GM12878 (cell line): ENCODE data around the gene SWT1. TPM values are rescaled to one million over a fixed set of nuclear protein-coding genes. Genes with fewer than 3 reads are reported as not detected.

ENCODE experiments used
- GABPA ChIP-seq: IDR thresholded peaks from 2 replicates; pipeline ENCODE4 v1.6.1; 2014; ENCODE audit warnings: antibody characterized with exemption, low read depth, mild to moderate bottlenecking, inconsistent platforms
- MTA2 ChIP-seq: fragments of 450-650 bp; IDR thresholded peaks from 2 replicates; pipeline ENCODE4 v1.6.1; 2016; ENCODE audit warnings: low read depth, mild to moderate bottlenecking, moderate library complexity
- MYC ChIP-seq: IDR thresholded peaks from 2 replicates; pipeline ENCODE4 v1.6.1; 2011; ENCODE audit warnings: mild to moderate bottlenecking, low read length, moderate library complexity, inconsistent platforms; ENCODE audit not compliant: insufficient read depth, insufficient replicate concordance, insufficient read length, severe bottlenecking
- NFIC ChIP-seq: IDR thresholded peaks from 2 replicates; pipeline ENCODE4 v1.6.1; 2012; ENCODE audit warnings: low read depth, mild to moderate bottlenecking, inconsistent platforms, low read length, moderate library complexity
- STAT3 ChIP-seq: IDR thresholded peaks from 2 replicates; pipeline ENCODE4 v1.6.1; 2011; ENCODE audit warnings: low read depth, low read length, improper control_type of control experiment
- ZSCAN29 ChIP-seq: fragments of 450-650 bp; IDR thresholded peaks from 2 replicates; pipeline ENCODE4 v1.6.1; 2017; ENCODE audit warnings: mild to moderate bottlenecking, moderate library complexity
- ZZZ3 ChIP-seq: IDR thresholded peaks from 2 replicates; pipeline ENCODE4 v1.6.1; 2011; ENCODE audit warnings: low read depth; ENCODE audit not compliant: control insufficient read depth, insufficient read length
- polyA plus RNA-seq, 11 experiments: library from polyadenylated mRNA; depleted of rRNA in 4 of 11; unstranded in 6 of 11; stranded (reverse) in 5 of 11; fragments of >200 nt; fragmentation: Nextera tagmentation in 4 of 11; fragmentation: Illumina TruSeq in 1 of 11; extraction: Ambion mirVana in 4 of 11; extraction: Trizol in 1 of 11; gene quantifications; 1 replicate in 1 of 11; 2 replicates in 10 of 11; pipeline versions ENCODE4 v1.2.1 to v1.2.3, GENCODE V29; 2011 to 2016; ENCODE audit warnings: inconsistent platforms in 2 of 11, missing spikeins in 2 of 11, low read depth in 1 of 11
- total RNA-seq, 4 experiments: library from RNA; depleted of rRNA in 3 of 4; stranded (reverse); fragments of >200 nt in 3 of 4; fragmentation: Illumina TruSeq in 1 of 4; extraction: Trizol in 1 of 4; gene quantifications; 2 replicates each; pipeline versions ENCODE4 v1.2.1 to v1.2.3, GENCODE V29; 2013 to 2021
- TF ChIP-seq, protein P1 (sequence below): fragments of 450-650 bp; formaldehyde crosslinking; IDR thresholded peaks from 2 replicates; pipeline ENCODE4 v1.4.0; 2020; ENCODE audit warnings: mild to moderate bottlenecking, moderate library complexity
- TF ChIP-seq, protein P2 (sequence below): fragments of 450-650 bp; IDR thresholded peaks from 2 replicates; pipeline ENCODE4 v1.6.1; 2017; ENCODE audit warnings: antibody characterized with exemption, mild to moderate bottlenecking, moderate library complexity

The SWT1 gene
- total and polyA plus RNA-seq, 10 of the 15 experiments (the other 5 are each of a cell fraction or from before 2014, with no cell fraction given) = 1.0 to 4.2 (median 2.6) TPM

DNA sequence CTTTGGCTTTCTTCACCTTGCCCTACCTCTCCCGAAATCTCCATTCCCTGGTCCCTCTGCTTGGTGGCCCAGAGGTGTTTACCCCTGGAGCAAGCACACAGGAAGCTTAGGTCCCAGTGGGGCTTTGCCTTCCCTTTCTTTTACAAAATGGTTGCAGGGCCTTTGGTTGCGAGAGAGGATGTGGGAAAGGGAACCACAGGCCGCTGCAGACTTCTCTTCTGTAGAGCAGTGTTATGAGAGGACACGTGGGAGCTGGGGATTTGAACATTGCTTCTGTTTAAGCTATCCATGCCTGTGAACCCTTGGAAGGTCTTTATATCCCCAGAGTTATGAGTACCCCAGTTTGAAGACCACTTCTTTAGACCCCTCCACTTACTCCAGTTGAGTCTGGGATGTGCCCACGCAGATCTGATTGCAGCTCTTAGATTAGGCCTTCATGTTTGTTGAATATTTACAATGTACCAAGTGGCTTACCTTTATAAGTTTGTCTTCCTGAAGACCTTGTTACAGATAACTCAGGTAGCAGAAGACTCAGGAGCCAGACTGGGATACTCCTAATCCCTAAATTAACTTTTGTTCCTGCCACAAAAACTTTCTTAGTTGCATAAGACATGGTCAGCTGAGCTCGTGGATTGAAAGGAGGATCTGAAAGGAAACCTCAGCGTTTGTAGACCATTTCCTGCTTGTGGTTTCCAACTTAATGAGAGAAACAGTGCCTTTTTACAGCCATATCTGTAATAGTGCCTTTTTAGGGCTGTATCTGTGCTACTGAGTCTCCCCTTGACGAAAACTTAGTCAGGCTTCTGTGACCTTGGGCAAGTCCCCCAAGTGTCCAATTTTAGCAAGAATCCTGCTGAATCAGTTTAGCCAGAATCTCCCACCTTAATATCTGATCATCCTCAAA is 182.0 kb downstream of the SWT1 start (continued):
- TF ChIP-seq, protein P1, sequence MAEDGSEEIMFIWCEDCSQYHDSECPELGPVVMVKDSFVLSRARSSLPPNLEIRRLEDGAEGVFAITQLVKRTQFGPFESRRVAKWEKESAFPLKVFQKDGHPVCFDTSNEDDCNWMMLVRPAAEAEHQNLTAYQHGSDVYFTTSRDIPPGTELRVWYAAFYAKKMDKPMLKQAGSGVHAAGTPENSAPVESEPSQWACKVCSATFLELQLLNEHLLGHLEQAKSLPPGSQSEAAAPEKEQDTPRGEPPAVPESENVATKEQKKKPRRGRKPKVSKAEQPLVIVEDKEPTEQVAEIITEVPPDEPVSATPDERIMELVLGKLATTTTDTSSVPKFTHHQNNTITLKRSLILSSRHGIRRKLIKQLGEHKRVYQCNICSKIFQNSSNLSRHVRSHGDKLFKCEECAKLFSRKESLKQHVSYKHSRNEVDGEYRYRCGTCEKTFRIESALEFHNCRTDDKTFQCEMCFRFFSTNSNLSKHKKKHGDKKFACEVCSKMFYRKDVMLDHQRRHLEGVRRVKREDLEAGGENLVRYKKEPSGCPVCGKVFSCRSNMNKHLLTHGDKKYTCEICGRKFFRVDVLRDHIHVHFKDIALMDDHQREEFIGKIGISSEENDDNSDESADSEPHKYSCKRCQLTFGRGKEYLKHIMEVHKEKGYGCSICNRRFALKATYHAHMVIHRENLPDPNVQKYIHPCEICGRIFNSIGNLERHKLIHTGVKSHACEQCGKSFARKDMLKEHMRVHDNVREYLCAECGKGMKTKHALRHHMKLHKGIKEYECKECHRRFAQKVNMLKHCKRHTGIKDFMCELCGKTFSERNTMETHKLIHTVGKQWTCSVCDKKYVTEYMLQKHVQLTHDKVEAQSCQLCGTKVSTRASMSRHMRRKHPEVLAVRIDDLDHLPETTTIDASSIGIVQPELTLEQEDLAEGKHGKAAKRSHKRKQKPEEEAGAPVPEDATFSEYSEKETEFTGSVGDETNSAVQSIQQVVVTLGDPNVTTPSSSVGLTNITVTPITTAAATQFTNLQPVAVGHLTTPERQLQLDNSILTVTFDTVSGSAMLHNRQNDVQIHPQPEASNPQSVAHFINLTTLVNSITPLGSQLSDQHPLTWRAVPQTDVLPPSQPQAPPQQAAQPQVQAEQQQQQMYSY (CRISPR knock-in tag) = no peak
- TF ChIP-seq STAT3 (peak; percentile 69; the same call in 1 of the 2 replicates), GABPA (peak; percentile 35; the same call in 1 of the 2 replicates), MYC (no peak), ZSCAN29 (no peak), MTA2 (peak; percentile 98), NFIC (peak; percentile 96), ZZZ3 (no peak)
- TF ChIP-seq, protein P2, sequence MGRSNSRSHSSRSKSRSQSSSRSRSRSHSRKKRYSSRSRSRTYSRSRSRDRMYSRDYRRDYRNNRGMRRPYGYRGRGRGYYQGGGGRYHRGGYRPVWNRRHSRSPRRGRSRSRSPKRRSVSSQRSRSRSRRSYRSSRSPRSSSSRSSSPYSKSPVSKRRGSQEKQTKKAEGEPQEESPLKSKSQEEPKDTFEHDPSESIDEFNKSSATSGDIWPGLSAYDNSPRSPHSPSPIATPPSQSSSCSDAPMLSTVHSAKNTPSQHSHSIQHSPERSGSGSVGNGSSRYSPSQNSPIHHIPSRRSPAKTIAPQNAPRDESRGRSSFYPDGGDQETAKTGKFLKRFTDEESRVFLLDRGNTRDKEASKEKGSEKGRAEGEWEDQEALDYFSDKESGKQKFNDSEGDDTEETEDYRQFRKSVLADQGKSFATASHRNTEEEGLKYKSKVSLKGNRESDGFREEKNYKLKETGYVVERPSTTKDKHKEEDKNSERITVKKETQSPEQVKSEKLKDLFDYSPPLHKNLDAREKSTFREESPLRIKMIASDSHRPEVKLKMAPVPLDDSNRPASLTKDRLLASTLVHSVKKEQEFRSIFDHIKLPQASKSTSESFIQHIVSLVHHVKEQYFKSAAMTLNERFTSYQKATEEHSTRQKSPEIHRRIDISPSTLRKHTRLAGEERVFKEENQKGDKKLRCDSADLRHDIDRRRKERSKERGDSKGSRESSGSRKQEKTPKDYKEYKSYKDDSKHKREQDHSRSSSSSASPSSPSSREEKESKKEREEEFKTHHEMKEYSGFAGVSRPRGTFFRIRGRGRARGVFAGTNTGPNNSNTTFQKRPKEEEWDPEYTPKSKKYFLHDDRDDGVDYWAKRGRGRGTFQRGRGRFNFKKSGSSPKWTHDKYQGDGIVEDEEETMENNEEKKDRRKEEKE = no peak
